Measurements from ENCODE around the gene SOS1. TPM values are rescaled to one million over a fixed set of nuclear protein-coding genes. Genes with fewer than 3 reads are reported as not detected.

The SOS1 gene
- total and polyA plus RNA-seq, 2 donors (not counting 3 experiments of a cell fraction or from before 2014, with no cell fraction given): 22.2 to 32.5 TPM

DNA sequence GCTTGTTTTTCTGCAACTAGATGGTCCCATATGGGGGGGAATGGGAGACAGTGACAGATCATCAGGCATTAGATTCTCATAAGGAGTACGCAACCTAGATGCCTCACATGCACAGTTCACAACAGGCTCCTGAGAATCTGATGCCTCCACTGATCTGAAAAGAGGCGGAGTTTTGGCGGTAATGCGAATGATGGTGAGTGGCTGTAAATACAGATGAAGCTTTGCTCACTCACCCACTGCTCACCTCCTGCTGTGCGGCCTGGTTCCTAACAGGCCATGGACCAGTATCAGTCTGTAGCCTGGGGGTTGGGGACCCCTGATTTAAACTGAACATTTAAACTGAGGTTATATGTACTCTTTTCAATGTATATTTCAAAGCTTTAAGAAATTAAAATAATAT, 40.7 kb downstream of the SOS1 start:
- Histone ChIP-seq H2AFZ (ENCODE audit: low read depth, low read length) (no peak overlapping the region), H3K27ac (ENCODE audit: insufficient read depth, low read depth, low read length) (no peak overlapping the region), H3K4me3 (replicated peaks in 1 of 3; ENCODE audit: insufficient read depth in 1 of 3, low read depth in 1 of 3, low read length in 3 of 3) (no peak overlapping the region), H4K20me1 (replicated peaks; ENCODE audit: control insufficient read depth, extremely low read depth, insufficient read depth, low read length) (no peaks in the 10 kb centered on the region), H3K9me1 (replicated peaks; ENCODE audit: control insufficient read depth, extremely low read depth, insufficient read depth, low read length) (no peaks in the 10 kb centered on the region), H3K9ac (replicated peaks; ENCODE audit: extremely low read depth, insufficient read depth, low read length) (no peak overlapping the region), H3K36me3 (ENCODE audit: control insufficient read depth in 2 of 2, extremely low read depth in 1 of 2, insufficient read depth in 2 of 2, low read length in 2 of 2) (no peaks in the 10 kb centered on the region), H3K9me3 (replicated peaks; ENCODE audit: control insufficient read depth, insufficient read depth, low read length) (no peaks in the 10 kb centered on the region), H3K4me2 (ENCODE audit: insufficient read depth, low read length) (no peak overlapping the region), H3K27me3 (ENCODE audit: control insufficient read depth in 2 of 2, insufficient read depth in 2 of 2, low read length in 2 of 2) (no peaks in the 10 kb centered on the region), H3K79me2 (ENCODE audit: control insufficient read depth, insufficient read depth, low read length) (peaks cover 41% of the 10 kb centered on the region), H3K4me1 (ENCODE audit: control insufficient read depth, extremely low read depth, insufficient read depth, low read length) (no peaks in the 10 kb centered on the region)
- TF ChIP-seq, protein P1, sequence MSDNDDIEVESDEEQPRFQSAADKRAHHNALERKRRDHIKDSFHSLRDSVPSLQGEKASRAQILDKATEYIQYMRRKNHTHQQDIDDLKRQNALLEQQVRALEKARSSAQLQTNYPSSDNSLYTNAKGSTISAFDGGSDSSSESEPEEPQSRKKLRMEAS (IDR thresholded peaks at IDR 0.05; ENCODE audit: insufficient read depth, insufficient read length): no peak
- TF ChIP-seq GATA2 (IDR thresholded peaks at IDR 0.05; ENCODE audit: insufficient read depth, insufficient read length, low read depth, low read length) (no peak), POLR2A (IDR thresholded peaks at IDR 0.05; ENCODE audit: low read depth, low read length) (no peak), EZH2 (IDR thresholded peaks at IDR 0.05; ENCODE audit: borderline replicate concordance, low read depth, low read length, severe bottlenecking) (no peak), POLR2AphosphoS5 (IDR thresholded peaks at IDR 0.05; ENCODE audit: insufficient read depth, low read depth, low read length) (no peak), FOS (IDR thresholded peaks at IDR 0.05; ENCODE audit: borderline replicate concordance, insufficient read depth, low read length) (no peak), MYC (IDR thresholded peaks at IDR 0.05; ENCODE audit: low read depth, low read length) (no peak), JUN (IDR thresholded peaks at IDR 0.05; ENCODE audit: borderline replicate concordance, insufficient read depth, insufficient read length, low read depth) (no peak)
- TF ChIP-seq, protein P2, sequence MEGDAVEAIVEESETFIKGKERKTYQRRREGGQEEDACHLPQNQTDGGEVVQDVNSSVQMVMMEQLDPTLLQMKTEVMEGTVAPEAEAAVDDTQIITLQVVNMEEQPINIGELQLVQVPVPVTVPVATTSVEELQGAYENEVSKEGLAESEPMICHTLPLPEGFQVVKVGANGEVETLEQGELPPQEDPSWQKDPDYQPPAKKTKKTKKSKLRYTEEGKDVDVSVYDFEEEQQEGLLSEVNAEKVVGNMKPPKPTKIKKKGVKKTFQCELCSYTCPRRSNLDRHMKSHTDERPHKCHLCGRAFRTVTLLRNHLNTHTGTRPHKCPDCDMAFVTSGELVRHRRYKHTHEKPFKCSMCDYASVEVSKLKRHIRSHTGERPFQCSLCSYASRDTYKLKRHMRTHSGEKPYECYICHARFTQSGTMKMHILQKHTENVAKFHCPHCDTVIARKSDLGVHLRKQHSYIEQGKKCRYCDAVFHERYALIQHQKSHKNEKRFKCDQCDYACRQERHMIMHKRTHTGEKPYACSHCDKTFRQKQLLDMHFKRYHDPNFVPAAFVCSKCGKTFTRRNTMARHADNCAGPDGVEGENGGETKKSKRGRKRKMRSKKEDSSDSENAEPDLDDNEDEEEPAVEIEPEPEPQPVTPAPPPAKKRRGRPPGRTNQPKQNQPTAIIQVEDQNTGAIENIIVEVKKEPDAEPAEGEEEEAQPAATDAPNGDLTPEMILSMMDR (IDR thresholded peaks at IDR 0.05; ENCODE audit: extremely low read depth in 1 of 2, insufficient read depth in 1 of 2, low read depth in 1 of 2, low read length in 2 of 2): no peak
- no peak for DNase-seq (ENCODE audit: low read depth, low spot score)
- ChIA-PET POLR2A (no interaction called here), CTCF (interaction anchor here (0.6 to 1.7 kb wide), 2 partner anchors 44 to 148 kb away, joined by 3 to 4 read pairs; no protein-coding TSS in a partner anchor)
- intact Hi-C loops (cut with micrococcal nuclease) (no loop called here), dilution Hi-C loops (cut with MboI; ENCODE audit: extremely low pct_ligation_motif_present, low sequenced_read_pairs) (no loop called here)
- FAIRE-seq: no peak
- no TSS peak for BruUV-seq (replicated peaks)
